ENCODE data around the gene TAB2.

TAB2 gene

DNA sequence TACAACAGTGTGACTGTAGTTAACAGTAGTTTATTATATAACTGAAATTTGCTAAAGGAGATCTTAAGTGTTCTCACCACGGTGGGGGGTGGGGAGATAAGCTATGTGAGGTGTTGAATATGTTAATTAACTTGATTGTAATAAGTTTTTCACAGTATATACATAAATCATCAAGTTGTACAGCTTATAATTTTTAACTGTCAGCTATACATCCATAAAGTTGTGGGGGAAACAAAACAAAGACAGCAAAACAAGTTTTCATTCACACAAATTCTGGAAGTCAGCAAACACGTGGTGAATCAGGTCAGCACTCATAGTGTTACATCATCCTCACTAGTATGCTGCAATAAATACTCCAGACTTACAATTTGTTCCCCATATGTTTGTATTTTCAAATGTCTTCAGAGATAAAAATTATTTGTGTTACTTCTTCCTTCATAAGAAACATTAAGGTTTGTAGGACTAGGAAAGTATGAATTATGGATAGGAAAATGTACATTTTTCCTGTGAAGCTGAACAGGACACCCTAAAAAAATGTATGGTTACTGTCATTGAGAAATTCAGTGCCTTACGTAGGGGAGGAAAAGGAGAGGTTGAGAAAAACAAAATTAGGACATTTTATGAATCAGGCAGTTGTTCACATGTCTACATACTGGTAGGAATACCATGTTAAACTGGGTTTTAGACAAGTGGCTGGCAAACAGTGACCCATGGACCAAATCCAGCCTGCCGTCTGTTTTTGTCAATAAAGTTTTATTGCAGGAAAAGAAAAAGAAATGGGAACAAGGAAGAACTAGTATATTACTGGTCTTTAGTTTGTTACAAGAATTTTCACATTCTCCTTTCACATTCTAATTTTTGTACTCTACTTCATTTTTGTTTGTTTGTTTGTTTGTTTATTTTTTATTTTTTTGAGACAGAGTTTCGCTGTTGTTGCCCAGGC, 88.6 kb downstream of the TAB2 start:
- Histone ChIP-seq H3K4me3 (no peak overlapping the region), H3K27ac (peak overlapping the region in 1 of 2 donors; percentile 5)
- DNase-seq (ENCODE audit: low spot score): no peak
- TF ChIP-seq, protein P1, sequence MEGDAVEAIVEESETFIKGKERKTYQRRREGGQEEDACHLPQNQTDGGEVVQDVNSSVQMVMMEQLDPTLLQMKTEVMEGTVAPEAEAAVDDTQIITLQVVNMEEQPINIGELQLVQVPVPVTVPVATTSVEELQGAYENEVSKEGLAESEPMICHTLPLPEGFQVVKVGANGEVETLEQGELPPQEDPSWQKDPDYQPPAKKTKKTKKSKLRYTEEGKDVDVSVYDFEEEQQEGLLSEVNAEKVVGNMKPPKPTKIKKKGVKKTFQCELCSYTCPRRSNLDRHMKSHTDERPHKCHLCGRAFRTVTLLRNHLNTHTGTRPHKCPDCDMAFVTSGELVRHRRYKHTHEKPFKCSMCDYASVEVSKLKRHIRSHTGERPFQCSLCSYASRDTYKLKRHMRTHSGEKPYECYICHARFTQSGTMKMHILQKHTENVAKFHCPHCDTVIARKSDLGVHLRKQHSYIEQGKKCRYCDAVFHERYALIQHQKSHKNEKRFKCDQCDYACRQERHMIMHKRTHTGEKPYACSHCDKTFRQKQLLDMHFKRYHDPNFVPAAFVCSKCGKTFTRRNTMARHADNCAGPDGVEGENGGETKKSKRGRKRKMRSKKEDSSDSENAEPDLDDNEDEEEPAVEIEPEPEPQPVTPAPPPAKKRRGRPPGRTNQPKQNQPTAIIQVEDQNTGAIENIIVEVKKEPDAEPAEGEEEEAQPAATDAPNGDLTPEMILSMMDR (IDR thresholded peaks at IDR 0.05): no peak

DNA sequence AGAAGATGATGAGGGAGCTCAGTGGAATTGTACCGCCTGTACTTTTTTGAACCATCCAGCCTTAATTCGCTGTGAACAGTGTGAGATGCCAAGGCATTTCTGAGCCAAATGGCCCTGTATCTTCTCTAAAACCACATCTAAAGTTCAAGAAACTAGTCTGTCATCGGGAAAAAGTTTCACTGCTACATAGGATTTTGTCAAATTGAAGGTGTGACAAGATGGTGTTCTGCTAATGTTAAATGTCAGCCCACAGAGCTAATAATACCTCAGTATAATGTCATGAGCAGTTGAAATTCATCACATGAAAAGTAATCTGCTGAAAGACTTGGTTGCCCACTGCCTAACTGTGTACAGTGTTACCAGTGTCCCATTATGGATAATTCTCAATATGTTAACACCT, 92.1 kb downstream of the TAB2 start:
- no peak for DNase-seq (ENCODE audit: low spot score)
- Histone ChIP-seq H3K4me3 (no peak overlapping the region), H3K27ac (no peak overlapping the region)
- TF ChIP-seq, protein P1 (IDR thresholded peaks at IDR 0.05): no peak

DNA sequence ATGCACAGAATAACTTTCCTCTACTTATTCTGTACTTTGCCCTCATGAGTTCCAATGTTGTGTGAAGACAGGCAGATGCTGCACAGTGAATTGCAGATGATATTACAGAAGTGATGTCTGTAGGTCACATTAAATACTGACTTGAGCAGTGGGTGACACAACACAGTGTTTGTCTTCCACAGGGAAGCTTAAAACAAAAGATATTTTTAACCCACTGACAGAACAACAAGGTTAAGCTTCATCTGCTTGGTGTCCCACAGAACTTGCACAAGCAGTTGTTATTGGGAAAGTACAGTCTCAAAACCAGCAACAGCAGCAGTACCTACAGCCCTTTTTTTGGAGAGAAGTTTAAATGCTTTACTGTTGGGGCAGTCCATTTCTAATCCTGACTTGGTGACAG, 93.0 kb downstream of the TAB2 start:
- H3K27ac ChIP-seq: no peak overlapping the region
- DNase-seq (ENCODE audit: low spot score): no peak

DNA sequence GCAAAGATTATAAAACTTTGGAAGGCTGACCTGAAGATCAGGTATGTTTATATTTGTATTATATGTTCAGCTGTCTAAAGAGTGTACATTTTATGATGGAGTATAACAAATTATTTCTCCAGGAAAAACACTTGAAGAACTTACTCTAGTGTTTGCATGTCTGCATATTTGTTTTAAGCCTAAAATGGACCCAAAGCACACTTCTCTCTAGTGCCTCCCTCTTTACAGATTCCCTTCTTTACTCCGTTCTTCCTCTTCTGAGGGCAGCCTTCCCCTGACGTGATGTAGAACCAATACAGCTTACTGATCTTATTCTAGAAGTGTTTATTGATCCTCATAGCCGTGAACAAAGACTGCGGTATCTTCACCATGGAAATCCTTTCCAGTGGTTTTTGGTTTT, 96.5 kb downstream of the TAB2 start:
- DNase-seq (ENCODE audit: low spot score): no peak
- Histone ChIP-seq H3K27ac (no peak overlapping the region), H3K4me3 (no peak overlapping the region)
- TF ChIP-seq, protein P1 (IDR thresholded peaks at IDR 0.05): no peak

More for the DNA sequence above, 93.0 kb downstream of the TAB2 start:
- H3K4me3 ChIP-seq: no peak overlapping the region
- TF ChIP-seq, protein P1 (IDR thresholded peaks at IDR 0.05): no peak

DNA sequence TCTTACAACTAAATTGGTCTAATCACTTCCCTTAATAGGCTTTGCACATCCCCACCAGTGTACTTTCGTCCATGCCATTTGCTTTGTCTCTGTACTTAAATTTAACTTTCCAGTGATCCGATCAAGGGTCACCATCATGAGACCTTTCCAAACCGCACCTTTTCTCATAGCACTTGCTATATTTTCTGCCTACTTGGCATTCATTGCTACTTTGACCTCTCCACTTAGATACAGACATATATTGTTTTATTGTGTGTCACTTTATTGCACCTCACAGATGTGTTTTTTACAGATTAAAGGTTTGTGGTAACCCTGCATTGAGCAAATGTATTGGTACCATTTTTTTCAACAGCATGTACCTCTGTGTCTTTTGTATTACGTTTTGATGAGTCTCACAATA, 97.3 kb downstream of the TAB2 start:
- DNase-seq (ENCODE audit: low spot score): no peak
- H3K4me3 ChIP-seq: no peak overlapping the region
- TF ChIP-seq, protein P1 (IDR thresholded peaks at IDR 0.05): no peak
- no peak overlapping the region for H3K27ac ChIP-seq

DNA sequence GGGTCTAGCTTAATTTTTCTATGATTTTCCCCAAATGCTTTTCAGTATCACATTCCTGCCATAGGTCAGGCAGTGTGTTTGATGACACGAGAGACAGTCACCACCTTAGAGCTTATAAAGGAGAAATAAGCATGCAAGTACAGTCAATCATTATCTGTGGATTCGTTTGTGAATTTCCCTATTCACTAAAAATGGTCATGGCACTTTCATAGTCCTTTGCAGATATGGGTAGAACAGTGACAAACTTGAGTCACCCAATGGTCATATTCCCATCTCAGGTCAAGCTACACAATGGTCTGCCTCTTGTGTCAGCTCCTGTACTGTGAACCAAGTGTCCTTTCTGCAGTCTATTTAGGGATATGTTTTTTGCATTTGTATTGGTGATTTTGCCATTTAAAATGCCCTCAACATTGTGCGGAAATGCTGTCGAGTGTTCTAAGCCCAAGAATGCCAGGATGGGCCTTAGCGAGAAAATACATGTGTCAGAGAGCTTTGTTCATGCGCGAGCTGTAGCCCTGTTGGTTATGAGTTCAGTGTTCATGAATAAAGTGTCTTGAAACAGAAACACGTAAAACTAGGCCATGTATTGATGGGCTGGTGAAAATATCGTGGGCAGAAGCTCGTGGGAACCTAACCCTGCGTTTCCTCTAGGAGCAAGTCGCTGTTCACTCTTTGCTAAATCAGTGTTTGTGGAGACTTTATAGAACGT, 102.3 kb downstream of the TAB2 start:
- no peak overlapping the region for H3K27ac ChIP-seq
- TF ChIP-seq, protein P1 (IDR thresholded peaks at IDR 0.05): no peak
- H3K4me3 ChIP-seq: no peak overlapping the region
- DNase-seq (ENCODE audit: low spot score): no peak

Data from coronary artery (tissue), 2 donors.